Heart right ventricle (tissue), 16 donors: ENCODE data around the gene INS. TPM values are rescaled to one million over a fixed set of nuclear protein-coding genes. Genes with fewer than 3 reads are reported as not detected.

Source experiments
- ATAC-seq, 8 donors: fragments of 200-7000 bp; cut with Tn5 transposase; one replicate each; pipeline ENCODE4 v1.9.1; 2020; ENCODE audit warnings: mild to moderate bottlenecking in 8 of 8, moderate library complexity in 8 of 8, moderate number of reproducible peaks in 1 of 8
- DNase-seq, 2 donors: peaks; one replicate each; pipeline ENCODE4 v3.0.0-alpha.2; 2020
- H3K27ac ChIP-seq, 10 donors: fragments of 200-600 bp; sonication (generic) in 2 of 10; one replicate each; pipeline versions ENCODE4 v1.5.0 to v1.8.0; 2020 to 2022; ENCODE audit warnings: mild to moderate bottlenecking in 3 of 10
- H3K27me3 ChIP-seq, 7 donors: fragments of 200-600 bp; one replicate each; pipeline ENCODE4 v1.8.0; 2021 to 2022; ENCODE audit warnings: mild to moderate bottlenecking in 2 of 7
- H3K36me3 ChIP-seq, 9 donors: fragments of 200-600 bp; sonication (generic) in 1 of 9; one replicate each; pipeline versions ENCODE4 v1.5.0 to v1.8.0; 2020 to 2022; ENCODE audit warnings: mild to moderate bottlenecking in 2 of 9
- H3K4me1 ChIP-seq, 9 donors: fragments of 200-600 bp; sonication (generic) in 1 of 9; one replicate each; pipeline versions ENCODE4 v1.5.0 to v1.8.0; 2020 to 2022; ENCODE audit warnings: mild to moderate bottlenecking in 4 of 9
- H3K4me3 ChIP-seq, 10 donors: fragments of 200-600 bp; sonication (generic) in 2 of 10; one replicate each; pipeline versions ENCODE4 v1.5.0 to v1.8.0; 2020 to 2022; ENCODE audit warnings: mild to moderate bottlenecking in 7 of 10, moderate library complexity in 2 of 10
- H3K9me3 ChIP-seq, 11 donors: fragments of 200-600 bp in 10 of 11; sonication (generic) in 2 of 11; one replicate each; pipeline versions ENCODE4 v1.5.0 to v1.8.0; 2013 to 2022; ENCODE audit warnings: mild to moderate bottlenecking in 2 of 11, control low read depth in 1 of 11, moderate library complexity in 1 of 11
- WGBS, 2 donors: extraction: QIAGEN DNeasy Blood & Tissue Kit; methylation state at CpG; one replicate each; pipeline ENCODE4 v1.1.7; 2013; ENCODE audit warnings: inconsistent platforms in 1 of 2; 5-methylcytosine and 5-hydroxymethylcytosine counted together
- intact Hi-C, 10 donors: fragments of 100-400 bp; cut with DNase I; formaldehyde crosslinking; loops; one replicate each; pipeline versions ENCODE4 v1.11.1 to v1.14.2; 2022
- polyA plus RNA-seq, 2 donors: library from polyadenylated mRNA; stranded (reverse); fragments of 200-250 nt; gene quantifications; one replicate each; pipeline ENCODE4 v1.2.3, GENCODE V29; 2013
- total RNA-seq, 10 donors: library from RNA; stranded (reverse); fragmentation: NEBNext Ultra II Directional in 3 of 10; extraction: Animal tissue kit (Norgen Biotek cat#: 25700) in 3 of 10; gene quantifications; one replicate each; pipeline versions ENCODE4 v1.2.1 to v1.2.4, GENCODE V29; 2021 to 2023
- TF ChIP-seq, protein P1 (sequence below), 9 donors: fragments of 200-600 bp; sonication (generic) in 2 of 9; IDR thresholded peaks; one replicate each; pipeline versions ENCODE4 v1.5.0 to v1.8.0; 2021 to 2022; ENCODE audit warnings: antibody characterized with exemption in 9 of 9, mild to moderate bottlenecking in 5 of 9, moderate library complexity in 1 of 9
- donor health status: Arrhythmogenic right ventricular cardiomyopathy.
- donor health status: ischemic (EF 13 %, LVEDD 7.1; RV severe dilation, severe dysfunction).
- donor health status: healthy with polysubstance abuse.
- donor health status: DM: no; HTN: yes; CAD: no.
- donor health status: DM: no; HTN: no; CAD: no.
- donor health status: ischemic (EF 25% LVEDD 6.9; RV normal size, moderate dysfunction).
- donor health status: ischemic (EF 25% LVEDD 5.7; RV mildly dilated, moderate dysfunction).
- donor health status: healthy.
- donor health status: DM: yes; HTN: yes; CAD: no.
- donor health status: Ischemic cardiomyopathy.
- donor health status: ischemic (EF 35%, LVEDD 5.7; RV mildly dilated, moderate dysfunction).
- donor health status: nonischemic (EF 11% LVEDD 7.7; RV severe dilation, severe dysfunction).
- donor health status: DM: yes; HTN: yes; CAD: no.
- donor health status: PGD.
- donor health status: ischemic (EF 29% LVEDD 5.4; RV normal size, mild dysfunction).
- donor health status: nonischemic (EF 23%, LVEDD 6.1; RV moderate dilation, normal function).

INS gene
- total and polyA plus RNA-seq, 12 donors, result 0.76 to 3.3 (median 1.0) TPM; not detected in 9

DNA sequence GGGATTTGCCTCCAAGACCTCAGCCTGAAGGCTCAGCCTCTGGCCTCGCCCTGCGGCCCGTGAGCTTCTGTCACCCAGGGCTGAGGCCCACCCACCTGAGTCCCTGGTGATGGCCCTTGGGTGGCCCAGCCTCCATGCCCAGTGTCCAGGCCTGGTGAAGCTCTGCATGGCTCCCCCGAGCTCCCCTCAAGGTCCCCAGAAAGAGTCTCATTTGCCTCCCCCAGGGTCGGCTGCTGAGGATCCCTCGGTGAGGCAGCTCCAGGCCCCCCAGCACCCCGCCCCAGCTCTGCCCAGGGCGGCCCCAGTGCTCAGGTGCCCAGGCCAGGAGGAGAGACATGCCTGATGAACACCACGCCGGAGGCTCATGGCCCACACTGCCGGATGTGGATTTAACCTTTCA is 12.8 kb upstream of the INS start:
- no peak for ATAC-seq
- no peak for DNase-seq
- no peak overlapping the region for H3K4me3 ChIP-seq
- no peaks in the 10 kb centered on the region for H3K9me3 ChIP-seq
- H3K27ac ChIP-seq, result no peak overlapping the region
- H3K36me3 ChIP-seq, result no peaks in the 10 kb centered on the region
- no peaks in the 10 kb centered on the region for H3K4me1 ChIP-seq
- H3K27me3 ChIP-seq, result peaks cover 0 to 31% (median 0%) of the 10 kb centered on the region in 7 donors
- 57 to 78% methylated on average over 11 of the region's 11 CpGs for WGBS, 2 donors
- intact Hi-C loops, result no loop called here
- TF ChIP-seq, protein P1, sequence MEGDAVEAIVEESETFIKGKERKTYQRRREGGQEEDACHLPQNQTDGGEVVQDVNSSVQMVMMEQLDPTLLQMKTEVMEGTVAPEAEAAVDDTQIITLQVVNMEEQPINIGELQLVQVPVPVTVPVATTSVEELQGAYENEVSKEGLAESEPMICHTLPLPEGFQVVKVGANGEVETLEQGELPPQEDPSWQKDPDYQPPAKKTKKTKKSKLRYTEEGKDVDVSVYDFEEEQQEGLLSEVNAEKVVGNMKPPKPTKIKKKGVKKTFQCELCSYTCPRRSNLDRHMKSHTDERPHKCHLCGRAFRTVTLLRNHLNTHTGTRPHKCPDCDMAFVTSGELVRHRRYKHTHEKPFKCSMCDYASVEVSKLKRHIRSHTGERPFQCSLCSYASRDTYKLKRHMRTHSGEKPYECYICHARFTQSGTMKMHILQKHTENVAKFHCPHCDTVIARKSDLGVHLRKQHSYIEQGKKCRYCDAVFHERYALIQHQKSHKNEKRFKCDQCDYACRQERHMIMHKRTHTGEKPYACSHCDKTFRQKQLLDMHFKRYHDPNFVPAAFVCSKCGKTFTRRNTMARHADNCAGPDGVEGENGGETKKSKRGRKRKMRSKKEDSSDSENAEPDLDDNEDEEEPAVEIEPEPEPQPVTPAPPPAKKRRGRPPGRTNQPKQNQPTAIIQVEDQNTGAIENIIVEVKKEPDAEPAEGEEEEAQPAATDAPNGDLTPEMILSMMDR (IDR thresholded peaks at IDR 0.05), result no peak

GRCh38 chr11:2173150-2173693 is 12.2 kb upstream of the INS start:
- intact Hi-C loops, result no loop called here
- DNase-seq (no peak), ATAC-seq (no peak)
- WGBS, 2 donors, result 79 to 82% methylated on average over 16 of the region's 16 CpGs
- Histone ChIP-seq H3K27ac (no peak overlapping the region), H3K36me3 (no peaks in the 10 kb centered on the region), H3K4me3 (no peak overlapping the region), H3K4me1 (no peaks in the 10 kb centered on the region), H3K9me3 (no peaks in the 10 kb centered on the region), H3K27me3 (peaks cover 0 to 28% (median 0%) of the 10 kb centered on the region in 7 donors)
- TF ChIP-seq, protein P1 (IDR thresholded peaks at IDR 0.05), result peak in 2 of 9 donors; percentile 3 to 31

- ATAC-seq, result no peak
- H3K4me3 ChIP-seq, result no peak overlapping the region
- no peaks in the 10 kb centered on the region for H3K4me1 ChIP-seq
- TF ChIP-seq, protein P1 (IDR thresholded peaks at IDR 0.05), result no peak
- intact Hi-C loops, result no loop called here
- H3K36me3 ChIP-seq, result no peaks in the 10 kb centered on the region
- WGBS, 2 donors, result 79 to 81% methylated on average over 12 of the region's 12 CpGs
- peaks cover 0 to 28% (median 3%) of the 10 kb centered on the region in 7 donors for H3K27me3 ChIP-seq
- no peaks in the 10 kb centered on the region for H3K9me3 ChIP-seq
- DNase-seq, result no peak
- H3K27ac ChIP-seq, result no peak overlapping the region
Observed at GRCh38 chr11:2172676-2173075, 11.7 kb upstream of the INS start.

DNA sequence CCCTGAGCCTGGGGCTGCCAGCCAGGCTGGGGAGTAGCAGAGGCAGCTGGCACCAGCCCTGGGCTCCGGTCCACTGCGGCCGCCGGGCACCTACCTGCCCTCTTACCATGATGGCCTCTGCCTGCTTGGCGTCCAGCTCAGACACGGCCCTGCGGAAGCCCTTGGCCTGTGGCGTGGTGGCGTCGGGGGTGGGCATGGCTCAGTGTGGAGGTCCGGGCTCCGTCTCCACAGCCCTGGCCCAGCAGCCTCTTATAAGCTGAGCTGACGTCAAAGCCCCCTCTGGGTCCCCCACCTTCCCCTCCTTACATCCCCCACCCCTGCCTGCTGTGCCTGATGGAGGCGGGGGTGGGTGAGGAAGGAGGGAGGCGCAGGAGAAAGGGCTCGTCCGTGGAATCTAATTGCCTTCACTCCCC is 10.6 kb upstream of the INS start, which contains the start of gene TH:
Gene TH, minus strand, starts transcription at position 225 of the 413 bp plus-strand sequence. Its CDS starts 29 bp downstream, at position 196.
- H3K9me3 ChIP-seq, result no peaks in the 10 kb centered on the region
- H3K4me1 ChIP-seq, result peaks cover 0 to 3% (median 2%) of the 10 kb centered on the region in 9 donors
- no peaks in the 10 kb centered on the region for H3K36me3 ChIP-seq
- 69 to 73% methylated on average over 17 of the region's 17 CpGs for WGBS, 2 donors
- H3K4me3 ChIP-seq, result no peak within 1 kb of the TSS
- H3K27me3 ChIP-seq, result peaks cover 0 to 31% (median 13%) of the 10 kb centered on the region in 7 donors
- intact Hi-C loops, result no loop called here
- no peak within 1 kb of the TSS for H3K27ac ChIP-seq
- no peak for DNase-seq
- TF ChIP-seq, protein P1 (IDR thresholded peaks at IDR 0.05), result no peak
- no peak for ATAC-seq
